PC-9 (cell line): ENCODE measurements around the gene TCEANC2. TPM values are rescaled to one million over a fixed set of nuclear protein-coding genes. Genes with fewer than 3 reads are reported as not detected.

Experiments used
- BruUV-seq: library from RNA; stranded (reverse); fragments of 400-500 nt; replicated peaks from 2 replicates; lab custom pipeline; 2021; lab: Mats Ljungman, UMichigan
- CTCF ChIA-PET: fragments of 300-600 bp; sonication (Branson Sonifier 250); formaldehyde crosslinking; loops from one replicate; lab custom pipeline; 2022; ENCODE audit warnings: antibody characterized with exemption; lab: Charles Lee
- POLR2A ChIA-PET: fragments of 300-600 bp; sonication (Branson Sonifier 250); formaldehyde crosslinking; loops from one replicate; lab custom pipeline; 2022; ENCODE audit warnings: antibody characterized with exemption; ENCODE audit not compliant: unreplicated experiment; lab: Charles Lee
- DNase-seq, 2 experiments: peaks; one replicate each; pipeline versions ENCODE4 v3.0.0 to v3.0.0-alpha.2; 2015 to 2022; ENCODE audit warnings: mixed read lengths in 1 of 2
- H2AFZ ChIP-seq: fragments of 200-600 bp; sonication (generic); 2 replicates; pipeline ENCODE4 v1.8.1; 2017; ENCODE audit warnings: antibody characterized with exemption
- H3F3A ChIP-seq: fragments of 200-600 bp; sonication (generic); 2 replicates; pipeline ENCODE4 v1.8.1; 2017; ENCODE audit warnings: antibody characterized with exemption, mild to moderate bottlenecking, low read depth; ENCODE audit not compliant: insufficient read depth
- H3K27ac ChIP-seq: fragments of 200-600 bp; sonication (generic); 2 replicates; pipeline ENCODE4 v1.6.1; 2016; ENCODE audit warnings: mixed run types
- H3K27me3 ChIP-seq: fragments of 200-600 bp; sonication (generic); 2 replicates; pipeline ENCODE4 v1.6.1; 2016; ENCODE audit warnings: low read depth, mixed run types; ENCODE audit not compliant: insufficient read depth
- H3K36me3 ChIP-seq: fragments of 200-600 bp; sonication (generic); 2 replicates; pipeline ENCODE4 v1.6.1; 2016; ENCODE audit warnings: low read depth, mixed run types
- H3K4me1 ChIP-seq: fragments of 200-600 bp; sonication (generic); replicated peaks from 2 replicates; pipeline ENCODE4 v1.6.1; 2016; ENCODE audit warnings: mixed run types; ENCODE audit not compliant: insufficient read depth
- H3K4me2 ChIP-seq: fragments of 200-600 bp; sonication (generic); 2 replicates; pipeline ENCODE4 v1.6.1; 2017; ENCODE audit warnings: mixed run types
- H3K4me3 ChIP-seq: fragments of 200-600 bp; sonication (generic); 2 replicates; pipeline ENCODE4 v1.6.1; 2016; ENCODE audit warnings: mixed run types
- H3K79me2 ChIP-seq: fragments of 200-600 bp; sonication (generic); 2 replicates; pipeline ENCODE4 v1.6.1; 2017; ENCODE audit warnings: low read depth, mixed run types
- H3K9me2 ChIP-seq: fragments of 200-600 bp; sonication (generic); 2 replicates; pipeline ENCODE4 v1.8.1; 2017; ENCODE audit warnings: mild to moderate bottlenecking; ENCODE audit not compliant: insufficient read depth
- H3K9me3 ChIP-seq: fragments of 200-600 bp; sonication (generic); 2 replicates; pipeline ENCODE4 v1.8.1; 2016; ENCODE audit warnings: low read depth; ENCODE audit not compliant: insufficient read depth
- H4K20me1 ChIP-seq: fragments of 200-600 bp; sonication (generic); 2 replicates; pipeline ENCODE4 v1.8.1; 2017; ENCODE audit not compliant: insufficient read depth
- EZH2 ChIP-seq: fragments of 200-600 bp; sonication (generic); IDR thresholded peaks from 2 replicates; pipeline ENCODE4 v1.8.0; 2017; ENCODE audit warnings: antibody characterized with exemption, low read depth
- intact Hi-C: fragments of 100-400 bp; cut with micrococcal nuclease; formaldehyde crosslinking; loops from one replicate; pipeline ENCODE4 v1.10.0; 2022; ENCODE audit not compliant: unreplicated experiment
- total RNA-seq: library from RNA; stranded (reverse); gene quantifications from 2 replicates; pipeline ENCODE4 v1.2.3, GENCODE V29; 2021
- TF ChIP-seq, protein P1 (sequence below): fragments of 200-600 bp; sonication (generic); conservative IDR thresholded peaks from 2 replicates; pipeline ENCODE4 v1.6.1; 2017; ENCODE audit warnings: mixed run types, antibody characterized with exemption, mild to moderate bottlenecking, moderate library complexity

Gene TCEANC2
- total RNA-seq, 1 experiment from 2014 or later, result 11.5 TPM

DNA sequence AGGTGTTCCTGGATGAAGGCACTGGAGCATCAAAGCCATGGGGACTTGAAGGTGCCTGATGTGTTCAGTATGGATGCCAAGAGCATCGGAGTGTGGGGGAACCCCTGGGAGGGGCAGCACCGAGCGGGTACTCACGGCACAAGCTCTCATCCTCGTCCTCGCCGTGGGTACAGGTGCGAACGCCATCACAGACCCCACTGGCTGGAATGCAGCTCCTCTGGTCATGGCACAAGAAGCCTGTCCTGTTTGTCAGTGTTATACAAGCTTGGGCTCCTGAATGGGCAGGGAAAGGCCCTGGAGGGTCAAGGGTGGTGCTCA is 41.4 kb upstream of the TCEANC2 start:
- no peaks in the 10 kb centered on the region for H3K9me2 ChIP-seq
- no TSS peak for BruUV-seq
- H3F3A ChIP-seq, result peaks cover 20% of the 10 kb centered on the region
- intact Hi-C loops, result no loop called here
- no peaks in the 10 kb centered on the region for H4K20me1 ChIP-seq
- no peak overlapping the region for H2AFZ ChIP-seq
- no peak overlapping the region for H3K4me3 ChIP-seq
- no peaks in the 10 kb centered on the region for H3K36me3 ChIP-seq
- H3K27me3 ChIP-seq, result no peaks in the 10 kb centered on the region; the same call in 1 of the 2 replicates
- no peak overlapping the region for H3K4me2 ChIP-seq
- H3K9me3 ChIP-seq, result no peaks in the 10 kb centered on the region
- ChIA-PET POLR2A (no interaction called here), CTCF (interaction anchor here (0.6 kb wide), 1 partner anchor 12 kb away, joined by 3 read pairs; no protein-coding TSS in a partner anchor)
- H3K4me1 ChIP-seq, result peaks cover 21% of the 10 kb centered on the region
- DNase-seq, result no peak
- no peaks in the 10 kb centered on the region for H3K79me2 ChIP-seq
- H3K27ac ChIP-seq, result no peak overlapping the region
- TF ChIP-seq EZH2, result no peak
- TF ChIP-seq, protein P1, sequence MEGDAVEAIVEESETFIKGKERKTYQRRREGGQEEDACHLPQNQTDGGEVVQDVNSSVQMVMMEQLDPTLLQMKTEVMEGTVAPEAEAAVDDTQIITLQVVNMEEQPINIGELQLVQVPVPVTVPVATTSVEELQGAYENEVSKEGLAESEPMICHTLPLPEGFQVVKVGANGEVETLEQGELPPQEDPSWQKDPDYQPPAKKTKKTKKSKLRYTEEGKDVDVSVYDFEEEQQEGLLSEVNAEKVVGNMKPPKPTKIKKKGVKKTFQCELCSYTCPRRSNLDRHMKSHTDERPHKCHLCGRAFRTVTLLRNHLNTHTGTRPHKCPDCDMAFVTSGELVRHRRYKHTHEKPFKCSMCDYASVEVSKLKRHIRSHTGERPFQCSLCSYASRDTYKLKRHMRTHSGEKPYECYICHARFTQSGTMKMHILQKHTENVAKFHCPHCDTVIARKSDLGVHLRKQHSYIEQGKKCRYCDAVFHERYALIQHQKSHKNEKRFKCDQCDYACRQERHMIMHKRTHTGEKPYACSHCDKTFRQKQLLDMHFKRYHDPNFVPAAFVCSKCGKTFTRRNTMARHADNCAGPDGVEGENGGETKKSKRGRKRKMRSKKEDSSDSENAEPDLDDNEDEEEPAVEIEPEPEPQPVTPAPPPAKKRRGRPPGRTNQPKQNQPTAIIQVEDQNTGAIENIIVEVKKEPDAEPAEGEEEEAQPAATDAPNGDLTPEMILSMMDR, result no peak

DNA sequence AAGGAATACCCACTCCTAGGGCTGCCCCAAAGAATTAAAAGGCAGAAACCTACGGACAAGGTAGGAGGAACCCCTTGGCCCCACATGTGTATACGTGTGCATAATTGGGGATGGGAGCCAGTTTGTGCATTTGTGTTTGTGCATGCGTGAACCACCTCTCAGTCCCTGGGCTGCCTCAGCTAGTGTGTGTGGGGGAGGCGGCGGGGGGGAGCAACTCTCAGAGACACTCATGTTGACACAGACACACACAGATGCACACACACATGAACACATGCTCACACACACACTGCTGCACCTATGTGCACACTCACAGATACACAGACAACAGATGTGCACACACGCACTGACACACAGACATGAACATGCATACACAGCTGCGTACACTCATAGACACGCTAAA is 40.5 kb upstream of the TCEANC2 start:
- no peak for DNase-seq
- TF ChIP-seq EZH2, result no peak
- TF ChIP-seq, protein P1, result no peak
- Histone ChIP-seq H3K4me3 (no peak overlapping the region), H3K9me3 (no peaks in the 10 kb centered on the region), H3K4me2 (no peak overlapping the region), H3F3A (peaks cover 23% of the 10 kb centered on the region), H3K79me2 (no peaks in the 10 kb centered on the region), H4K20me1 (no peaks in the 10 kb centered on the region), H3K4me1 (peaks cover 30% of the 10 kb centered on the region), H3K9me2 (no peaks in the 10 kb centered on the region), H3K36me3 (no peaks in the 10 kb centered on the region), H3K27me3 (no peaks in the 10 kb centered on the region; the same call in 1 of the 2 replicates), H2AFZ (no peak overlapping the region), H3K27ac (no peak overlapping the region)
- ChIA-PET POLR2A (no interaction called here), CTCF (no interaction called here)
- intact Hi-C loops, result no loop called here
- BruUV-seq, result no TSS peak

DNA sequence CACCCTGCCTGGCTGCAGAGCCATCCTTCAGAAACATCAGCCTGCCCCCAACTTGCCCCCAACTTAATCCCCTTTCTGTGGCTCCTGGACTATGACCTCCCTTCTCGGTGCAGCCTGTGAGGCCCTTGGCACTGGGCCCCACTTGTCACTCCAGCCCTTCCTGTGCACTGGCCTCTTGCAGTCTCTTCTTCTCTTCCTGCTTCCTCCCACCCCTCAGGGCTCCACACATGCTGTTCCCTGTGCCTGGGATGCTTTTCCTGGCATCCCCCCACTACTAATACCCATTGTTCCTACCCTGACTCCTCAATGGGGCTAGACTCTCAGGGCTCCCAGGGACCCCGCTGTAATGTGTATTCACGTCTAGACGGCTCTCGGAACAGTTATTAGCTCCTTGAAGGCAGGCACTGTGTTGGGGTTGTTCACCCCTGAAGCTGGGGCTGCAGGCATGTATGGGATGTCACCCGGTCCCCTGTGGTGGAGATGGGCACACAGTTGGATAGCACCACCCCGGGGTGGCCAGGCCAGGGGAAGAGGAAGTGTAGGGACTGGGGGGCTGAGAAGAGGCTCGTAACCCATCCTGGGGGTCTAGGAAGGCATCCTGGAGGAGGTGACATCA is 39.9 kb upstream of the TCEANC2 start:
- BruUV-seq, result no TSS peak
- no peaks in the 10 kb centered on the region for H3K36me3 ChIP-seq
- H3K9me2 ChIP-seq, result no peaks in the 10 kb centered on the region
- intact Hi-C loops, result no loop called here
- no peaks in the 10 kb centered on the region; the same call in 1 of the 2 replicates for H3K27me3 ChIP-seq
- DNase-seq, result no peak
- H3K27ac ChIP-seq, result no peak overlapping the region
- no peak overlapping the region for H3K4me2 ChIP-seq
- no peaks in the 10 kb centered on the region for H3K79me2 ChIP-seq
- H3K4me1 ChIP-seq, result peaks cover 37% of the 10 kb centered on the region
- TF ChIP-seq, protein P1, result no peak
- no peak for TF ChIP-seq EZH2
- H2AFZ ChIP-seq, result no peak overlapping the region
- H3F3A ChIP-seq, result peaks cover 23% of the 10 kb centered on the region
- H3K9me3 ChIP-seq, result no peaks in the 10 kb centered on the region
- H4K20me1 ChIP-seq, result no peaks in the 10 kb centered on the region
- CTCF ChIA-PET, result no interaction called here
- no peak overlapping the region for H3K4me3 ChIP-seq
- POLR2A ChIA-PET, result no interaction called here
